Activated gamma-delta T cell treated with anti-CD3 and anti-CD28 coated beads, Interleukin-2, amount 50 U/mL, for 16 hours (primary cell): Measurements from ENCODE around the gene CEBPZ.
"Not testable (repeated sequence)": the region's sequence is repeated elsewhere in the genome, so short reads cannot be mapped to it uniquely, and the experiment has no call there.

Experiments used
- DNase-seq: peaks from one replicate; pipeline ENCODE4 v3.0.0-alpha.2; 2020; ENCODE audit warnings: low read depth

Gene CEBPZ

GRCh38 chr2:37231241-37232130, at the start of gene CEBPZ, which contains the start of gene NDUFAF7:
CEBPZ (minus strand) TSS chr2:37231596; CDS start chr2:37231567, 29 bp downstream.
NDUFAF7 (plus strand) TSS chr2:37231658; CDS start chr2:37231706, 48 bp downstream.
- DNase-seq: peak; percentile 80

- no peak for DNase-seq
Measured at GRCh38 chr2:37276291-37276690, 44.9 kb upstream of the CEBPZ start.

- DNase-seq: no peak
Measured at GRCh38 chr2:37274359-37274965, 43.1 kb upstream of the CEBPZ start.

- DNase-seq: no peak
Measured at GRCh38 chr2:37271376-37272067, 40.1 kb upstream of the CEBPZ start.

- no peak for DNase-seq
Measured at GRCh38 chr2:37268111-37268510, 36.7 kb upstream of the CEBPZ start.

GRCh38 chr2:37267685-37268084, 36.3 kb upstream of the CEBPZ start:
- no peak for DNase-seq

- no peak for DNase-seq
Measured at GRCh38 chr2:37263839-37264238, 32.4 kb upstream of the CEBPZ start.

- no peak for DNase-seq
Measured at GRCh38 chr2:37262522-37262921, 31.1 kb upstream of the CEBPZ start.

GRCh38 chr2:37250869-37251740, 19.7 kb upstream of the CEBPZ start:
- DNase-seq: no peak

GRCh38 chr2:37246205-37246604, 14.8 kb upstream of the CEBPZ start:
- DNase-seq: no peak

- DNase-seq: no peak
Measured at GRCh38 chr2:37244755-37245154, 13.4 kb upstream of the CEBPZ start.

- DNase-seq: no peak
Measured at GRCh38 chr2:37244017-37244416, 12.6 kb upstream of the CEBPZ start.

GRCh38 chr2:37243435-37243834, 12.0 kb upstream of the CEBPZ start:
- DNase-seq: no peak

GRCh38 chr2:37232131-37232933, 936 bp upstream of the CEBPZ start:
- DNase-seq: no peak

GRCh38 chr2:37230581-37230980, 815 bp downstream of the CEBPZ start:
- no peak for DNase-seq

- no peak for DNase-seq
Measured at GRCh38 chr2:37228788-37229187, 2.6 kb downstream of the CEBPZ start.

- no peak for DNase-seq
Measured at GRCh38 chr2:37226863-37227262, 4.5 kb downstream of the CEBPZ start.

- not testable (repeated sequence) for DNase-seq
Measured at GRCh38 chr2:37225129-37225528, 6.3 kb downstream of the CEBPZ start.

- DNase-seq: no peak
Measured at GRCh38 chr2:37224063-37224462, 7.3 kb downstream of the CEBPZ start.

GRCh38 chr2:37223131-37223530, 8.3 kb downstream of the CEBPZ start:
- DNase-seq: no peak

- no peak for DNase-seq
Measured at GRCh38 chr2:37219046-37219445, 12.3 kb downstream of the CEBPZ start.
